HG03432 (cell line): ENCODE data around the gene LYSMD2.

ENCODE experiments used
- ATAC-seq: cut with Tn5 transposase; IDR thresholded peaks from one replicate; pipeline ENCODE4 v1.9.1; 2021; ENCODE audit warnings: mild to moderate bottlenecking, moderate library complexity; ENCODE audit not compliant: unreplicated experiment

Gene LYSMD2

GRCh38 chr15:51752888-51753287 is 15.4 kb upstream of the LYSMD2 start:
- no peak for ATAC-seq

GRCh38 chr15:51751697-51752683 is 14.5 kb upstream of the LYSMD2 start:
- ATAC-seq = peak; percentile 49

GRCh38 chr15:51750792-51751696 is 13.6 kb upstream of the LYSMD2 start, which contains the start of gene TMOD2:
TMOD2 (plus strand) TSS chr15:51751597; CDS start chr15:51766442, 14,845 bp downstream.
- ATAC-seq = peak; percentile 88

- ATAC-seq = no peak
These were observed 12.7 kb upstream of the LYSMD2 start for GRCh38 chr15:51750186-51750585.

- no peak for ATAC-seq
These were observed 11.9 kb upstream of the LYSMD2 start for GRCh38 chr15:51749307-51749706.

GRCh38 chr15:51739061-51739712 is 1.7 kb upstream of the LYSMD2 start:
- ATAC-seq = no peak

GRCh38 chr15:51738553-51738952 is 1.1 kb upstream of the LYSMD2 start:
- no peak for ATAC-seq

- ATAC-seq = peak; percentile 36
These were observed 519 bp downstream of the LYSMD2 start for GRCh38 chr15:51736751-51737521.

GRCh38 chr15:51736069-51736468 is 1.4 kb downstream of the LYSMD2 start:
- peak; percentile 27 for ATAC-seq

- no peak for ATAC-seq
These were observed 2.0 kb downstream of the LYSMD2 start for GRCh38 chr15:51735228-51736010.

- no peak for ATAC-seq
These were observed 4.8 kb downstream of the LYSMD2 start for GRCh38 chr15:51732646-51733045.

GRCh38 chr15:51731549-51732267 is 5.7 kb downstream of the LYSMD2 start:
- peak; percentile 66 for ATAC-seq

- no peak for ATAC-seq
These were observed 10.1 kb downstream of the LYSMD2 start for GRCh38 chr15:51727141-51727897.

- ATAC-seq = peak; percentile 91
These were observed 11.0 kb downstream of the LYSMD2 start for GRCh38 chr15:51726302-51727073.

GRCh38 chr15:51724673-51725072 is 12.8 kb downstream of the LYSMD2 start:
- ATAC-seq = no peak

GRCh38 chr15:51724199-51724598 is 13.3 kb downstream of the LYSMD2 start:
- no peak for ATAC-seq
